HG03520 (cell line): ENCODE results near the gene TRAPPC11.

Experiments used
- ATAC-seq: cut with Tn5 transposase; IDR thresholded peaks from one replicate; pipeline ENCODE4 v1.9.1; 2021; ENCODE audit warnings: mild to moderate bottlenecking, moderate library complexity; ENCODE audit not compliant: unreplicated experiment

The TRAPPC11 gene

GRCh38 chr4:183636923-183637322, 22.2 kb upstream of the TRAPPC11 start:
- ATAC-seq = no peak

DNA sequence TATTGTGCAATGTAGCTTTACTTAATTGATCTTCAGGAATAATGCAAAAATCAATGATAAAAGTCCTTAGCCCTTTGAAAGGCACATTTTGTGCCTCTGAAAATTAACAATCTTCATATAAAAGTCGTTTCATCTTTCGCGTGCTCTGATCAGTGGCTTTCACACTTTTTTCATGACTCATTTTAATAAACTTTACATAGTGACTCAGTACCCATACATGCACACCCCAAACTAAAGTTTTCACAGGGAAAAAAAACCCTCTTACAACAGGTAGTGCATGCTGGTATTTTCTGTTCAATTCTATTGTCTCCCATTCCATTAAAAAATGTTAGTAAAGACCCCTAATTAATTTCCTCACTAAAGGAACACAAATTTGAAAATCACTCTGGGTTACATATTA, 21.6 kb upstream of the TRAPPC11 start:
- no peak for ATAC-seq

DNA sequence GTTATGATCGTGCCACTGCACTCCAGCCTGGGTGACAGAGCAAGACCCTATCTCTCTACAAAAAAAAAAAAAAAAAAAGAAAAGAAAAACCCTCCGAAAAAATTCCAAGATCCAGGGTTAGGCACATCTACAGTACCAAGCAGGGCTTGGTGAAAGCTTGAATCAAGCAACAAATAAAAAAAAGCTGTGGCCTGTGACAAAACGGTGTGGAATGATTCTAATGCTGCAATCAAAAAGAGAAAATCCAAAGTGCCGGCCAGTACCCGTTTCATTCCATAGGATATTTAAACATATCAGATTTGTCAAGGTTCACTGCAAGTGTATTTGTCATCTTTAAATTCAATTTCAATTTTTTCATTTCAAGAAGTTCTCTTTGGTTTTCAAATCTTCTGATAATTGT, 20.7 kb upstream of the TRAPPC11 start:
- ATAC-seq = no peak

DNA sequence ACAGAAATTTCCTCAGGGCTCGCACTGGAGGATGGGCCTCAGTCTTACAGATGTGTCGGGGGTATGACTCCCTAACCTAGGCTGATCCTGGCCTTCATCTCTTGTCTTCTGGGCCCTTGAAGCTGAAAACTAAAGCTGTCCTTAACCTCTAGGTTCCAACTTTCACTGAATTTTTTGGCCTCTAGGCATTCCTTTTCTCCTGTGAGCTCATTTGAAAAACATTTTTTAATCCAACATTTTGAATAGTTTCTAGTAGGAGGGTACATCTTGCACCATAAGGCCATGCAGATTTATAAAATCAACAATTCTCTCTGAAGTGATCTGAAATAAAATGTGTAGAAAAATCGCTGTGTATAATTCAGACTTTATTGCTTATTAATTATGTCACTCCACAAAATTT, 19.8 kb upstream of the TRAPPC11 start:
- ATAC-seq = no peak

GRCh38 chr4:183645326-183645725, 13.8 kb upstream of the TRAPPC11 start:
- ATAC-seq = no peak

- no peak for ATAC-seq
These were observed 1.5 kb upstream of the TRAPPC11 start for GRCh38 chr4:183657564-183657963.

DNA sequence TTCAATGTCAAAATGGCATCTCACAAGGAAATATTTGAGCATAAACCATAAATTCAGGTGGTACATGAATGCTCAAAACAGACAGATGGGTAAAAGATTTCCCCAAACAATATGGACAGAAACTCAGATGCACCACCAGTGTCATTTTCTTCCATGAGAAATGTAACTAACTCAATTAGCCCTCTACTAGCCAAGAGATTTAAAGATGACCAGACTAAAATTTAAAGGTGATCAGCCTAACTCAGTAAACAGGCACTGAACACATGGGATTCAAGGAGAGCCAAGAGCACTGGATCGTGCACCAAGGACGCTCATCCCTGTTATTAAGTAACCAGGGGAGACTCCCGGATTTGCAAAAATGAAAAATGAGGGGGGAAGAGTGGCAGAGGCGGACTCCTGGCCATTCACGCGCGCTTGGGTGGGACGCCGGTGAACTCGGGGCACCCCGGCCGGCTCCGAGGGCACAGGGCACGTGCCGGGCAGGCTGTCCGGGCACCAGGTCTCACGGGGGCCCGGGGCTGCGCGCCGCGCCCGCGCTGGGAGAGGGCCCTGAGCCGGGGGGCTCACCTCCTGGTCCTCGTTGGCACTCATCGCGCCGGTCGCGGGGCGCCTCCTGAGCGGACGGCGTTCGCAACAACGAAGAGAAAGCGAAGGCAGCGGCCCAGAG, 598 bp upstream of the TRAPPC11 start:
- ATAC-seq = no peak

- ATAC-seq = no peak
These were observed 764 bp downstream of the TRAPPC11 start for GRCh38 chr4:183659872-183660242.

- no peak for ATAC-seq
These were observed 7.0 kb downstream of the TRAPPC11 start for GRCh38 chr4:183666088-183666487.

- ATAC-seq = no peak
These were observed 11.2 kb downstream of the TRAPPC11 start for GRCh38 chr4:183670251-183670650.

GRCh38 chr4:183670960-183671555, 12.0 kb downstream of the TRAPPC11 start:
- no peak for ATAC-seq

DNA sequence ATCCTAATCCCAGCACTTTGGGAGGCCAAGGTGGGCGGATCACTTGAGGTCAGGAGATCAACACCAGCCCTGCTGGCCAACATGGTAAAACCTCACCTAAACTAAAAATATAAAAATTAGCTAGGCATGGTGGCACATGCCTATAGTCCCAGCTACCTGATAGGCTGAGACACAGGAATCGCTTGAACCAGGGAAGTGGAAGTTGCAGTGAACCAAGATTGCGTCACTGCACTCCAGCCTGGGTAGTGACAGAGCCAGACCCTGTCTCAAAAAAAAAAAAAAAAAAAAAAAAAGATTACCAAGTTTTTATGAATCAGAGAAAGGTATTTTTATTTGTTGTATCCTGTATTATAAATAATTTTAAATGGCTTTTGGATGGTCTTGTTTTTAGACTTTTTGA, 15.1 kb downstream of the TRAPPC11 start:
- ATAC-seq = no peak

- no peak for ATAC-seq
These were observed 16.5 kb downstream of the TRAPPC11 start for GRCh38 chr4:183675625-183676024.

GRCh38 chr4:183681119-183681518, 22.0 kb downstream of the TRAPPC11 start:
- no peak for ATAC-seq

- ATAC-seq = no peak
These were observed 27.4 kb downstream of the TRAPPC11 start for GRCh38 chr4:183686461-183686860.

DNA sequence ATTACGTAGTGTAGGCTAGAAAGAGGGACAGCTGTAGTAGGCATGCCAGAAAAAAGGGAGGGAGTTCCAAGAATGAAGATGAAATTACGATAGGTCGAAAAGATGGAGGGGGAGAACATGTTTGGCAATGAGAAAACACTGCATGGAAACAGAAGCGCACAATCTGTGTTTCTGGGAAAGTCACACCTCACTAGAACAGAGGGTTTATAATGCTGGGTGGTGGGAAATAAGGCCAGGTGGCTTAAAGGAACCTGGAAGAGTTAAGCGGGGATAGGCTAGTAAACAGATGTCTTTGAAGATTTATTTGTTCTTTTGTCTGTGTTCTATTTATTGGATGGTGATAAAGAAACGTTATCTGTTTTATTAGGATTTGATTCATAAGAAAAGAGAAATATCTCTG, 29.1 kb downstream of the TRAPPC11 start:
- ATAC-seq = no peak

GRCh38 chr4:183691006-183691405, 31.9 kb downstream of the TRAPPC11 start:
- ATAC-seq = no peak

DNA sequence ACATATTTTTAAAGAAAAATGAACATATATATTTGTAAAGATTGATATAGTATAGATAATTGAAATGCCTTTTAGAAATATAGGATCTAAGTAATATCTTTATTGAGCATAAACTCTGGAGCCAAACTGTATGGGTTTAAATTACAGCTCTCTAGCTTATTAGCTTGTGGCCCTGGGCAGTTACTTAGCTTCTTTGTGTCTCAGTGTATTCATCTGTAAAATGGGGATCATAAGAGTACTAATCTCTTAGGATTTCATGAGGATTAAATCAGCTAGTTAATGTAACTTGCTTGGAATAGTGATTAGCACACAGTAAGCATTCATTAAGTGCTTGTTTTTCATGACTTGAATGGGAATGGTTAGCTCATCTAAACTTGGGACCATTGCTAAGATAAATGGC, 32.8 kb downstream of the TRAPPC11 start:
- no peak for ATAC-seq

DNA sequence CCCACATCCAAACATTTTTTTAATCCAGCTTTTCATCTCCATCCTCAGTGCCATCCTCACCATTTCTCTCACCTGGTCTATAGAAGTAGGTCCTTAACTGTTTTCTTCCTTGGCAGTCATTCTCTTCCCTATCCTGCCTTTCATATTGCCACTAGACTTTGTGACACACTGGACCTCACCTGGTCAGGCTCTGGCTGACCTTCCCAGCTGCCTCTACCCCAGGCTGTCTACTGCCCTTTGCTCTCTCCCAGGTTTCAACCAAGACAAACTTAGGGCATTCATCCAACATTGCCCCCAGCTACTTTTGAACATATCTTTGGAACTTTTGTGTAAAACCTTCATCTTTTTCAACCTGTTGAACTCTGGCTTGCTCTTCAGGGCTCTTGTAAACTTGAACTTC, 39.8 kb downstream of the TRAPPC11 start:
- no peak for ATAC-seq

- ATAC-seq = no peak
These were observed 41.3 kb downstream of the TRAPPC11 start for GRCh38 chr4:183700407-183700806.

DNA sequence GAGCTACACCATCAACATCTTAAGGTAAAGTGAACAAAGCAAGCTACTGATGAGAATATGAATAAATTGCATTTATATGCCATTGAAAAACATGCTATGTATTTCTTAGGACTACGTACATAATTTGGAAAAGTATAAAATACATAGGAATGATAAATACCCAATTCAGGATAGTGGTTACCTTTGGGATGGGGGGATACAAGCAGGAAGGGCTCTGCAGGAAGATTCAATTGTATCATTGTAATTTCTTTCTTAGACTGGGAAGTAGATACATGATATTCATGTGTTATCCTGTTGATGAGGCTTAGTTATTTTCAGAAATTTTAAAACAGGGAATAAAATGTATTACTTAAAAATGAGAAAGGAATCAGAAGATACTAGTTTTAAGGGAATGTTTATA, 43.4 kb downstream of the TRAPPC11 start:
- ATAC-seq = no peak

DNA sequence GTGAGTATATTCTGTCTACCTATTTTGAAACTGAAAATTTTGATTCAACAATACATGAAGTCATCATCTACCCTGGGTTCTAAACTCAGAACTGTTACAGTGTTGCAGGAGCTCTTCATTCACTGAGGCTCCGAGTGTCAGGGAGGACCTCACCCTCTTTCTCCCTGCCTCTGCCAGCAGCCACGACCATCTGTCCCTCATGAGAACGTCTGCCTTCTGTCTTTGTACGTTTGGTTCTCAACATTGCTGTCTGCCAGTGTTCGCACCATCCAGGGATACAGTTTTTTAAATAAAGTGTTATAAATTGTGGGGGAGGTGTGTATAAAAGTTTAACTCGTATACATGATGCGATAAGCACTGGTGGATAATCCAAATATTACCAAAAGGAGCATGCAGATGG, 55.5 kb downstream of the TRAPPC11 start:
- ATAC-seq = no peak

DNA sequence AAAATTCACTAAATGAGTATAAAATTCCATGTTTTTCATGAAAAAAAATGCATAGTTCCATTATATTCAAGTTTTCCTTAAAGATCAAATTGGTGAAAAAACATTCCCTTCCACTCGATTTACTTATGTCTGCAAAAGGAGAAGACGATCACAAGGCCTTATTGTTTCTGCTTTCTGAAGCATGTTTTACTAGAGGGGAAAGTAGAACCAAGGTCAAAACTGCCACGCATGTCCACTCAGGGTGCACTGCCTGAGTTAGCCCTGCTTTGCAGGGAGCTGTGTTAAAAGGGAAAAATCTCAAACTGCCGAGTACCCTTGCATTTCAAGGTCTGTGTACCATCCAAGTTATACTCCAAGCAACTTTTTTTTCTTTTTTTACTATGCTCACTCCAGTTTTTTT, 57.2 kb downstream of the TRAPPC11 start:
- no peak for ATAC-seq
